ENCODE data around the gene TNFSF4. TPM values are rescaled to one million over a fixed set of nuclear protein-coding genes. Genes with fewer than 3 reads are reported as not detected.

The TNFSF4 gene
- total and polyA plus RNA-seq, 9 donors, result 0.24 to 2.8 (median 1.2) TPM

DNA sequence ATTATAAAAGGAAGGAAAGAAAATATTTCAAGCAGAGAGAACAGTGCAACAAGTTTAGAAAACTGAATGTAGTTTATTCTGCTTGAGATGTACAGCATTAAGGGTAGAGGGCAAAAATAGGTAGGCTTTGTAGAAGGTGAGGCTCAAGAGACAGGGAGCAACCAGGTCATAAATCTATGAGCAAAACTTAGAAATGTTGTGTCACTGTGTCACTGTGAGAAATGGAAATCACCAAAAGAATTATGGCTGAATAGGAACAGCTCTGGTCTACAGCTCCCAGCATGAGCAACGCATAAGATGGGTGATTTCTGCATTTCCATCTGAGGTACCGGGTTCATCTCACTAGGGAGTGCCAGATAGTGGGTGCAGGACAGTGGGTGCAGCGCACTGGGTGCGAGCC is 53.6 kb downstream of the TNFSF4 start:
- intact Hi-C loops (cut with DNase I), result no loop called here
- DNase-seq, result no peak
- no peak overlapping the region for H3K27ac ChIP-seq
- TF ChIP-seq, protein P1, sequence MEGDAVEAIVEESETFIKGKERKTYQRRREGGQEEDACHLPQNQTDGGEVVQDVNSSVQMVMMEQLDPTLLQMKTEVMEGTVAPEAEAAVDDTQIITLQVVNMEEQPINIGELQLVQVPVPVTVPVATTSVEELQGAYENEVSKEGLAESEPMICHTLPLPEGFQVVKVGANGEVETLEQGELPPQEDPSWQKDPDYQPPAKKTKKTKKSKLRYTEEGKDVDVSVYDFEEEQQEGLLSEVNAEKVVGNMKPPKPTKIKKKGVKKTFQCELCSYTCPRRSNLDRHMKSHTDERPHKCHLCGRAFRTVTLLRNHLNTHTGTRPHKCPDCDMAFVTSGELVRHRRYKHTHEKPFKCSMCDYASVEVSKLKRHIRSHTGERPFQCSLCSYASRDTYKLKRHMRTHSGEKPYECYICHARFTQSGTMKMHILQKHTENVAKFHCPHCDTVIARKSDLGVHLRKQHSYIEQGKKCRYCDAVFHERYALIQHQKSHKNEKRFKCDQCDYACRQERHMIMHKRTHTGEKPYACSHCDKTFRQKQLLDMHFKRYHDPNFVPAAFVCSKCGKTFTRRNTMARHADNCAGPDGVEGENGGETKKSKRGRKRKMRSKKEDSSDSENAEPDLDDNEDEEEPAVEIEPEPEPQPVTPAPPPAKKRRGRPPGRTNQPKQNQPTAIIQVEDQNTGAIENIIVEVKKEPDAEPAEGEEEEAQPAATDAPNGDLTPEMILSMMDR (IDR thresholded peaks at IDR 0.05), result no peak
- TF ChIP-seq EP300 (IDR thresholded peaks at IDR 0.05) (no peak), POLR2A (IDR thresholded peaks at IDR 0.05) (no peak)
- H3K27me3 ChIP-seq, result no peaks in the 10 kb centered on the region
- H3K4me3 ChIP-seq, result no peak overlapping the region
- H3K9me3 ChIP-seq, result no peaks in the 10 kb centered on the region
- no peaks in the 10 kb centered on the region for H3K4me1 ChIP-seq (ENCODE audit: insufficient read depth)
- WGBS, 3 donors, result 64 to 98% (median 95%) methylated on average over 4 of the region's 4 CpGs
- no peaks in the 10 kb centered on the region for H3K36me3 ChIP-seq

DNA sequence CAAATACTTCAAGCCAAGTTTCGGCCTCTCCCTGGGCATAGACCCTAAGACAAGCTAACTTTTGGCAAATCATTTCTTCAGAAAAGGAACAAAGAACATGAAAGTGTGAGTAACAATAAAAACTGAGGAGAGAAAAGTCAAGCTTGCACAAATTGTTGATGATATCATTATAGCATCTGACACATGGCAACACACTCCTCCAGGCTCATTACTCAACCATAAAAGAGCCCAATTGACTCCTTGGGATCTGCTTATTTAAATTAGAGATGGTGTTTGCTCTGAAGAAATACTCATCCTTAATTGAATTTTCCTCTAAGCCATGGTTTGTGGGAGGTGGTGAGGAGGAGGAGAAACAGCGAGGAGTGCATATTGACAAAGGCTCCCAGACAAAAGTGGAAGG is 54.5 kb downstream of the TNFSF4 start:
- H3K4me1 ChIP-seq (ENCODE audit: insufficient read depth), result no peaks in the 10 kb centered on the region
- WGBS, 3 donors, result 79 to 88% (median 79%) methylated on average over 2 of the region's 2 CpGs
- no peaks in the 10 kb centered on the region for H3K9me3 ChIP-seq
- intact Hi-C loops (cut with DNase I), result no loop called here
- no peak for DNase-seq
- no peaks in the 10 kb centered on the region for H3K27me3 ChIP-seq
- no peaks in the 10 kb centered on the region for H3K36me3 ChIP-seq
- TF ChIP-seq, protein P1 (IDR thresholded peaks at IDR 0.05), result no peak
- no peak for TF ChIP-seq EP300 (IDR thresholded peaks at IDR 0.05)
- no peak for TF ChIP-seq POLR2A (IDR thresholded peaks at IDR 0.05)
- H3K4me3 ChIP-seq, result no peak overlapping the region
- H3K27ac ChIP-seq, result no peak overlapping the region

DNA sequence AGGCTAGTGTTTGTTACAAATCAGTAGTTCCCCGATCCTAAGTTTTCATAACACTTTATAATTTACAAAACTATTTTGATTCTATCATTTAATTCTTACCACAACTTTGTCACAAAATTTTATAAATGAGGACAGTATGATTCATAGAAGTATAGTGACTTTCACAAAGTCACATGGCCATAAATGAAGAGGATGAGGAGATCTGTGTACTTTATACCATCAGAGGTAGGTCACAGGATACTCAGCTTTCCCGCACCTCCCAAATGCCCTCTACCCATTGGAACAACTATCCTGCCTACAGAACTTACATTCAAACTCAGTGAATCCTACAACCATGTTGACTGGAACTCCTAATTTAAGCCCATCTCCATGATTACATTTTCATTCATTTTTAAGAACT is 56.3 kb downstream of the TNFSF4 start:
- H3K4me3 ChIP-seq, result no peak overlapping the region
- no peak overlapping the region for H3K27ac ChIP-seq
- no peaks in the 10 kb centered on the region for H3K4me1 ChIP-seq (ENCODE audit: insufficient read depth)
- intact Hi-C loops (cut with DNase I), result no loop called here
- no peak for TF ChIP-seq EP300 (IDR thresholded peaks at IDR 0.05)
- TF ChIP-seq POLR2A (IDR thresholded peaks at IDR 0.05), result no peak
- TF ChIP-seq, protein P1 (IDR thresholded peaks at IDR 0.05), result no peak
- no peaks in the 10 kb centered on the region for H3K27me3 ChIP-seq
- no peaks in the 10 kb centered on the region for H3K9me3 ChIP-seq
- 45 to 90% (median 89%) methylated on average over 2 of the region's 2 CpGs for WGBS, 3 donors
- no peak for DNase-seq
- H3K36me3 ChIP-seq, result no peaks in the 10 kb centered on the region

DNA sequence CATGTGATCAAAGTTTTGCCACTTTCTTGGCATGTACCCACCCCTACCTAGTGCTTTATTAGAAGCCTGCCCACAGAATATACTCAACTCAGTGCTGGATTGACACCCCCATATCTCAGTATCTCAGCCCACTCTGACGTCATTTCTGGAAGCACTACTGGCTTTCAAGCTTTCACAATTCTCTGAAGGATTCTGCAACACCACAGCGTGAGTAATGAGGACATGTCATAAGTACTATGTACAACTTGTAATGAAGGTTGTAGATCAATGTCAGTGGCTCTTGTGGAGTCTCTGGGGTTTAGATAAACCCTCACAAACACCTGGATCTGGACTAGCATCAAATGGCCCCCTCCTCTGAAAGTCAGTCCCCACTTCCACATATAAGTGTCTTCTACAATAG is 57.2 kb downstream of the TNFSF4 start:
- Histone ChIP-seq H3K4me1 (ENCODE audit: insufficient read depth) (no peaks in the 10 kb centered on the region), H3K9me3 (no peaks in the 10 kb centered on the region), H3K27me3 (no peaks in the 10 kb centered on the region), H3K27ac (no peak overlapping the region), H3K4me3 (no peak overlapping the region), H3K36me3 (no peaks in the 10 kb centered on the region)
- no peak for DNase-seq
- TF ChIP-seq, protein P1 (IDR thresholded peaks at IDR 0.05), result no peak
- TF ChIP-seq POLR2A (IDR thresholded peaks at IDR 0.05), result no peak
- TF ChIP-seq EP300 (IDR thresholded peaks at IDR 0.05), result no peak
- intact Hi-C loops (cut with DNase I), result no loop called here
- 64 to 72% (median 72%) methylated on average over 2 of the region's 2 CpGs for WGBS, 3 donors

DNA sequence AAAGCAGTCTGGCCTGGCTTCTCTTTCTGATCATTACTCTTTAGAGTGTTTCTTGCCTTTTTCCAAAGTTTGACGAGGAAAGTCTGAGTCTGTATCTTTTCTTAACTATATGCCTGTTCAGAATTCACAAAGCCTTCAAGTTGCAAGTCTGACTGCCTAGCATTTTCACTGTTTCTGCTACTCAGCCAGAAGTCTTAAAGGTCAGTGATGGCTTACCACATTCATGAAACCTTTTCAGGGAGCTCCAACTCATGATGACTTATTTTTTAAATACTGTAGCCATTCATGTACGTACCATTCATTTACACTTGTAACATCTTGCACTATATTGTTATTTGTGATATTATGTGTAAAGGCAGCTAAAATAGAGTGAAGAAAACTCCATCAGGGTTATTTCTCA is 58.2 kb downstream of the TNFSF4 start:
- H3K4me1 ChIP-seq (ENCODE audit: insufficient read depth), result no peaks in the 10 kb centered on the region
- H3K27ac ChIP-seq, result no peak overlapping the region
- H3K27me3 ChIP-seq, result no peaks in the 10 kb centered on the region
- H3K4me3 ChIP-seq, result no peak overlapping the region
- no peaks in the 10 kb centered on the region for H3K36me3 ChIP-seq
- TF ChIP-seq POLR2A (IDR thresholded peaks at IDR 0.05) (no peak), EP300 (IDR thresholded peaks at IDR 0.05) (no peak)
- TF ChIP-seq, protein P1 (IDR thresholded peaks at IDR 0.05), result no peak
- 90 to 96% (median 93%) methylated on average over 2 of the region's 2 CpGs for WGBS, 3 donors
- no peaks in the 10 kb centered on the region for H3K9me3 ChIP-seq
- no peak for DNase-seq
- intact Hi-C loops (cut with DNase I), result no loop called here

Data from ovary (tissue), 9 donors.